ENCODE results near the gene MTARC2.

GRCh38 chr1:220797044-220797443, 48.9 kb downstream of the MTARC2 start:
- TF ChIP-seq EZH2 (IDR thresholded peaks at IDR 0.05; ENCODE audit: insufficient read depth, poor library complexity, severe bottlenecking) (no peak), EZH2phosphoT487 (IDR thresholded peaks at IDR 0.05; ENCODE audit: insufficient read depth, low read depth) (no peak)

All from GM23248 (cell line).